Glutamatergic neuron (in vitro differentiated cells): ENCODE data around the gene PGM2. TPM values are rescaled to one million over a fixed set of nuclear protein-coding genes. Genes with fewer than 3 reads are reported as not detected.

Experiments
- DNase-seq: peaks from one replicate; pipeline ENCODE4 v3.0.0; 2022
- H3K27ac Mint-ChIP-seq: one replicate; pipeline ENCODE4 v1.8.0; 2020; ENCODE audit warnings: mild to moderate bottlenecking, mixed read lengths, inconsistent platforms; ENCODE audit not compliant: unreplicated experiment
- H3K27me3 Mint-ChIP-seq: one replicate; pipeline ENCODE4 v1.8.0; 2020; ENCODE audit warnings: mild to moderate bottlenecking, moderate library complexity, mixed read lengths, inconsistent platforms; ENCODE audit not compliant: unreplicated experiment
- H3K36me3 Mint-ChIP-seq: one replicate; pipeline ENCODE4 v1.8.0; 2020; ENCODE audit warnings: mild to moderate bottlenecking, mixed read lengths, inconsistent platforms; ENCODE audit not compliant: unreplicated experiment
- H3K4me1 Mint-ChIP-seq: one replicate; pipeline ENCODE4 v1.8.0; 2020; ENCODE audit warnings: mild to moderate bottlenecking, low read depth, mixed read lengths, inconsistent platforms; ENCODE audit not compliant: unreplicated experiment
- H3K4me3 Mint-ChIP-seq: one replicate; pipeline ENCODE4 v1.8.0; 2020; ENCODE audit warnings: mild to moderate bottlenecking, mixed read lengths, inconsistent platforms; ENCODE audit not compliant: unreplicated experiment
- H3K9me3 Mint-ChIP-seq: one replicate; pipeline ENCODE4 v1.8.0; 2020; ENCODE audit warnings: mild to moderate bottlenecking, moderate library complexity, mixed read lengths, inconsistent platforms; ENCODE audit not compliant: unreplicated experiment
- CTCF ChIP-seq: fragments of 200-600 bp; sonication (generic); IDR thresholded peaks from one replicate; pipeline ENCODE4 v1.5.0; 2021; ENCODE audit not compliant: partially characterized antibody, unreplicated experiment
- total RNA-seq: library from RNA; stranded (reverse); fragmentation: NEBNext Ultra II Directional; extraction: Animal tissue kit (Norgen Biotek cat#: 25700); gene quantifications from one replicate; pipeline ENCODE4 v1.2.1, GENCODE V29; 2021; ENCODE audit not compliant: unreplicated experiment

PGM2 gene
- total RNA-seq, 1 donor from 2014 or later, result 8.8 TPM

- Mint-ChIP-seq H3K4me3 (no peak overlapping the region), H3K27ac (no peak overlapping the region), H3K4me1 (peaks cover 3% of the 10 kb centered on the region), H3K27me3 (peaks cover 2% of the 10 kb centered on the region), H3K9me3 (peaks cover 4% of the 10 kb centered on the region), H3K36me3 (peaks cover 13% of the 10 kb centered on the region)
- no peak for TF ChIP-seq CTCF
- no peak for DNase-seq
These were observed 37.7 kb upstream of the PGM2 start for GRCh38 chr4:37788819-37789218.

GRCh38 chr4:37792241-37792640 lies 34.2 kb upstream of the PGM2 start:
- peaks cover 8% of the 10 kb centered on the region for H3K36me3 Mint-ChIP-seq
- H3K4me3 Mint-ChIP-seq, result no peak overlapping the region
- no peak for DNase-seq
- TF ChIP-seq CTCF, result no peak
- H3K4me1 Mint-ChIP-seq, result no peaks in the 10 kb centered on the region
- H3K27ac Mint-ChIP-seq, result no peak overlapping the region
- no peaks in the 10 kb centered on the region for H3K27me3 Mint-ChIP-seq
- peaks cover 4% of the 10 kb centered on the region for H3K9me3 Mint-ChIP-seq

GRCh38 chr4:37793562-37793961 lies 32.9 kb upstream of the PGM2 start:
- Mint-ChIP-seq H3K4me3 (no peak overlapping the region), H3K9me3 (peaks cover 2% of the 10 kb centered on the region), H3K36me3 (peaks cover 8% of the 10 kb centered on the region), H3K4me1 (no peaks in the 10 kb centered on the region), H3K27ac (no peak overlapping the region), H3K27me3 (no peaks in the 10 kb centered on the region)
- DNase-seq, result no peak
- TF ChIP-seq CTCF, result no peak

GRCh38 chr4:37794056-37794455 lies 32.4 kb upstream of the PGM2 start:
- no peaks in the 10 kb centered on the region for H3K4me1 Mint-ChIP-seq
- H3K36me3 Mint-ChIP-seq, result peaks cover 8% of the 10 kb centered on the region
- DNase-seq, result no peak
- H3K4me3 Mint-ChIP-seq, result no peak overlapping the region
- no peaks in the 10 kb centered on the region for H3K9me3 Mint-ChIP-seq
- no peak overlapping the region for H3K27ac Mint-ChIP-seq
- no peaks in the 10 kb centered on the region for H3K27me3 Mint-ChIP-seq
- TF ChIP-seq CTCF, result no peak

GRCh38 chr4:37795581-37796195 lies 30.8 kb upstream of the PGM2 start:
- DNase-seq, result no peak
- H3K4me3 Mint-ChIP-seq, result no peak overlapping the region
- peaks cover 8% of the 10 kb centered on the region for H3K36me3 Mint-ChIP-seq
- H3K4me1 Mint-ChIP-seq, result no peaks in the 10 kb centered on the region
- no peaks in the 10 kb centered on the region for H3K27me3 Mint-ChIP-seq
- H3K27ac Mint-ChIP-seq, result no peak overlapping the region
- H3K9me3 Mint-ChIP-seq, result no peaks in the 10 kb centered on the region
- TF ChIP-seq CTCF, result no peak
